Activated CD4-positive, alpha-beta T cell treated with anti-CD3 and anti-CD28 coated beads, Interleukin-2, amount 50 U/mL, for 1 hour (primary cell): ENCODE results near the gene SLC44A1.

Experiments used
- DNase-seq: peaks from one replicate; pipeline ENCODE4 v3.0.0-alpha.2; 2020

The SLC44A1 gene

DNA sequence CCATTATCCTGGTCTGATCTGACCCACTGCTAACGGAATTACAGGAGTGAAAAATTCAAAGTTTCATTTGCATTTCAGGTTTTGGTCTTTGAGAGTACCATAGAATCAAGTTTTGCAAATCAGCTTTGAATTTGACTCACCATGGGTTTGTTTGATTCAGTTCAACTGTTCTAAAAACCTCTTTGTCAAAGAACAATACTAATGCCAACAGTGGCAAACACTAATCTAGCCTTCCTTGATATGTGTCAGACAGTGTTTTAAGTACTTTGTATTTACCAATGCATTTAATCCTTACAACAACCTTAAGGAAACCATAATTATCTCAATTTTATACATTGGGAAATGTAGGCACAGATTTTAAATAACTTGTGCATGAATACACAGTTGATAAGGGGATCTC, 193.3 kb downstream of the SLC44A1 start:
- no peak for DNase-seq

DNA sequence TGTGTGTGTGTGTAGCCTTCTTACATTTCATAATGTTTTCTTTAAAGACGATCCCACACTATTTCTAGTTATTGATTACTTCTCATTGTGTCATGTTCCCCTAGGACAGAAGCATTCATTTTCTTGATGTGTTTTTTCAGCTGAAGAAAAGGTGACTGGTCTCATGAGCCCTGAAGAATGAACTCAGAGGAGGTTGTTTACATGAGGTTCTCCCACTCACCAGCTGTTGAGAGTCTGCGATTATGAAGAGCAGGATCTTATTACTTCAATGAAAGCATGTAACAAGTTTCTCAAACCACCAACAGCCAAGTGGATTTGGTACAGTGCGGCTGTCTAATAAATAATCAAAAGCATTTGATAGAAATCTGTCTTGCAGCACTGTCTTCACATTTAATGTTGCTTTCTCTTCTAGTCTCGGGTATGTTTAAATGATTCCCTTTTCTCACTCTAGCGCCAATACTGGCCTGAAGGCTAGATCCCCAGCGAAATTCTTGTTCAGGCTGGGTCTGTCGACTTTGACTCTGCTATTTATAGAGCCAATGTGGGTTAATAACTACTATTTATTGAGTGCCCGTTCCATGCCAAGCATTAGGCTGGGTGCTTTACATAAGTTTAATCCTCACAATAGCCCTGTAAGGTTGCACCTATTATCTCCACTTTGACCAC, 193.8 kb downstream of the SLC44A1 start:
- no peak for DNase-seq

DNA sequence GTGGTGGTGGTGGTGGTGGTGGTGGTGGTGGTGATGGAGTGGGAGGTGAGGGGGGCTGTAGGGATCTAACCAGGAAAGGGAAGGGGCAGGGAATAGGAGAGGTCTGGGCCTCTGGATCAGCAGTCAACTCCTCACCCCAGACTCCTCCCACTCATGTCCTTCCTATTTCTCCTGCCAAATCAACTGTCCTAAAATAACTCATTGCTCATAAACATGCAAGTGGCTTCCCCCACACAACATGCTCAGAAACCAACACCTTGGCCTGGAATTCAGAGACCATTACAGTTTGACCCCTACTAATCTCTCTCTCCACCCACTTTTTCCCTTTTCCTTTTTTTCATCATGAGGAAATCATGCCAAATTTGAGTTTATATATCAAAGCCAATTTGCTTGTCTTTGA, 195.0 kb downstream of the SLC44A1 start:
- no peak for DNase-seq

DNA sequence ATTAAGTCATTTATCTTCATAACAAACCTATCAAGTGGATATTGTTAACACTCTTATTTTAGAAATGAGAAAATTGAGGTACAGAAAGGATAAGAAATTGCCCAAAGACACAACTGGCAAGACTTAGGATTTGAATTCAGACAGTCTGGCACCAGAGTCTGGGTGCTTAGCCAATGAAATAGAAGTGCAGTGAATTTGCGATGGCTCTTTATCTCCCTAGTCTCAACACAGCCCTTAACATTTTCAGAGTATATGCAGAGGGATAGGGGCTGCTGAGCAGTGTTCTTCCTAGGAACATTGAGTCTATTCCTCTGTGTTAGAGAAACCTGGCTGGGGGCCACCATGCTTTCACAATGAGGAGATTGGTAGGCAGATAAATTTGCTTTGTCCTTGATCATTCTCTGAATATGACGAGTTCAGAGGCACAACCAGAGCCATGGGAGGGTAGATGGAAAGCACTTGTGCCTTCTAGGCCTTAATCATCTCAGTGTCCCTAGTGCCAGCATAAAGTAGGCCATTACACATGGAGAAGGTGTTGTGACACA, 197.2 kb downstream of the SLC44A1 start:
- no peak for DNase-seq

DNA sequence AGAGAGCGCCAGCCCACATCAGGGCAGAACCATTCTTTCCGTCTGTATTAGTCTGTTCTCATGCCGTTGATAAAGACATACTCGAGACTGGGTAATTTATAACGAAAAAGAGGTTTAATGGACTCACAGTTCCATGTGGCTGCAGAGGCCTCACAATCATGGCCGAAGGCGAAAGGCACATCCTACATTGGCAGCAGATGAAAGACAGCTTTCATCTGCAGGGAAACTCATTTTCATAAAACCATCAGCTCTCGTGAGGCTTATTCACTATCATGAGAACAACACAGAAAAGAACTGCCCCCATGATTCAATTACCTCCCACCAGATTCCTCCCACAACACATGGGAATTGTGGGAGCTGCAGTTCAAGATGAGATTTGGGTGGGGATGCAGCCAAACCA, 198.7 kb downstream of the SLC44A1 start:
- DNase-seq = no peak

DNA sequence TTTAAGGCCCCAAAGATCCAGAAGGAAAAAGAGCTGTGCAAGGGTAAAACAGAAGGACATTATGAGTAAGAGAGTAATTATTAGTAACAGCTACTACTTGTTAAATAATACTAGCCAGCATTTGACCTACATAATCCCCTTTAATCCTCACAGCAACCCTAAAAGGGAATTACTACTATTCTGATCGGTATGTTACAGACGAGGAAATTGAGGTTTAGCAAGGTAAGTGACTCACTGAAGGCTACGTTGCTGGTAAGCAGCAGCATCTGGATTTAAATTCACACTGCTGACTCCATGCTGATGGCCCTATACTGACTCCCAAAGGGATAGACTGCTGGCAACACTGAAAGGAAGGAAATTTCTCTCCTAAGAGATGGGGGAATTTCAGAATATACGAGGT, 199.7 kb downstream of the SLC44A1 start:
- no peak for DNase-seq

DNA sequence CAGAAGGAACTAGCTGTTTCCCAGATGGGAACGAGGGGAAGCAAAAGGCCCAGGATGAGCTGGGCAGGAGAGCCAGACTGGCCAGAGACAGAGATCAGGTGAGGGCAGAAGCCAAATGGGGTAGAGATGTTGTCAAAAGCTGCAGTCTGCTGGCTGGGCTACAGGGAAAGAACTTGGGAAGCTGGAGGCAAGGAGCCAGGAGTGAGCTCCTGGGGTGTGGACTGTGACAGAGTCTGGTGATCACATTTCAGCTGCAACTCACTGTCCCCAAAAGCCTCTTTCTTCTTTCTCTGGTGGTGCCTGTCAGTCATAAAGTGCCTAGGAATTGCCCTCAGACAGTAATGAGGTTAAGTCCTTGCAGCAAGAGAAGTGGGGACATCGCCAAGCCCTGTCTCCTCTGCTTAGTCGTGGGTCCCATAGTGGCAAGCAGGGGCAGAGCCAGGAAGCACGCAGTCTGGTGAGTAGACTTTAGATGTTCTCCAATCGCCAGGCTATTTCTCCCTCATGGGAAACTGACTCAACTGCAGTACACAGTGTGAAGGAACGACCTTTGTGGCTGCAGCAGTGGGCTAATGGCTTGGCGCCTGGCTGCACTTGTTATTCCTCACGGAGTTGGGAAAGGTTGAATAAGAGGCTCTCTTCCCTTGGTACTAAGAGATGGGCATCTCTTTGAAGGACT, 200.9 kb downstream of the SLC44A1 start:
- no peak for DNase-seq

DNA sequence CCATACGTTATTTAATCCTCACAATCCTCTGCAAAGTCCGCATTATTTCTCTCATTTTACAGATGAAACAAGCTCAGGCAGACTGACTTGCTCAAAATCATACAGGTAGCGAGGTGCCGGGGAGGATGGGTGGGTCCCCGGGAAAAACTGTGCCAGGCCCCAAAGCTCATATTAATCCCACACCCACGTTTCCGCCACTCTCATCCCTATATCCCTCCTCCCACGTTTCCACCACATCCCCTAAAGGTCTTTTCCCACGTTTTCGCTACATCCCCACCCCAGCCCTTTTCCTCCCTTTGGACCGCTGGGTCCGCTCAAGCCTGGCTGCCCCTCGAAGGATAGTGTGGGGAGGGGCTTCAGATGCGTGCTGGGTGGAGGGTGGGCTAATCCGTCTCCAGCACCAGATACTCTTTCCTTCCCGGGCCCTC, 202.9 kb downstream of the SLC44A1 start:
- DNase-seq = no peak

DNA sequence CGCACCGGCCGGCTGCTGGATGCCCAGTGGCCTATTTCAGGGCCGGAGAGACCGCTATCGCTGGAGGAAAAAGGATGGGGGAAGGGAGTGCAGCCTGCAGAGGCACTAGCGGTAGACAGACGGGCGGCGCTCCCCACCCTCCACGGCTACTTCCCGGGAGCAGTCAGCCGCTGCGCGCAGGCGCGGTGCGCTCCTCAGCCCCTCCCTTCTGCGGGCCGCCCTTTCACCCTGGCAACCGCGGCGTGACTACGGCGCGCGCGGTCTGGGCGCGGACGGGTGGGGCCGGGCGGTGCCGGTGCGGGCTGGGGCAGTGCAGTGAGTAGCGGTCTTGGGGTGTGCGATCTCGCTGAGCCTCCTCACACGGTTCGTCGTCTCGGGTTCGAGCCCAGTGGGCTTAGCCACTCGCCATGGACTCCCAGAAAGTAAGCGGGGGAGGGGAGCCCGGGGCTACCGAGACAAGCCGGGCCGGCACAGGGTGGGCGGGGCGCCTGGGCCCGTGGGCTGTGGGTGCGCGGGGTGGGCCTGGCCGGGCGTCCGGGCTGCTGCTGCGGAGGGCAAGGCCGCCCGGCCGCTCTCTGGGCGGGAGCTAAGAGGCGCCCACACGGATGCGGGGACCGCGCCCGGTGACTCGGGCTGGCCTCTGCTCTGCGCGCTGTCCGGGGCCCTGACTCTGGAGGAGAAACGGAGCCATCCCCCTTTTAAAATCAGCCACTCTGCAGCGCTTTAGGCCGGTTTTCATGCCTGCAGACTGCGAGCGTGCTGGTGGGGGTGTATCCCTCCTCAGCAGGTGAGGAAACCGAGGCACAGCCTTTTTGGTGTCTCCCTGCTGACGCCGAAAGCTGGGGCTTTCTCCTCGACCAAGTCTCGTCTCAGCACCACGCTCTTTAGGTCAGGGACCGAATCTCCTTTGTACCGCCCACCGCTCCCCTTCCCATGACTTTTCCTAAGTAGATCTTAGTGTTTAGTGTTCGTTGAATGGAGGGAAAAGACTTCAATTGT, 203.7 kb downstream of the SLC44A1 start, which contains the start of gene FSD1L:
TSS of gene FSD1L (plus strand) at position 221 of the 999 bp plus-strand sequence. CDS start at position 408, 187 bp downstream.
- DNase-seq = peak; percentile 71

DNA sequence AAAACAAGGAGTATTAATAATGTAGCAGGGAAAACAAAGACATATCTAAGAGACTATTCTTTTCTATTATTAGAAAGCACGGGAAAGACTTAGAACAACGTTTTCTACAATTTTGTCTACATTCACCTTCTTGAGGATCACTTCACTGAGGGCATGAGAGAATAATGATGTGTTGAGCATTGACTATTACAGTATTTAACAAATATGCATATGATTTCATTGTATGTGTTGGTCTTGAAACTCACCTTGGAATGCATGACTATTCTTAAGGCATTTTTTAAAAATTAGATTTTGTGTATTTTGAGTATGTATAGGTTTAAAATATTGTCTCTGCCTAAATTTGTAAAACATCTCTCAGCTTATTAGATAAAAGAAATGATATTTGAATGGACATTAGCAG, 204.6 kb downstream of the SLC44A1 start:
- DNase-seq = no peak

DNA sequence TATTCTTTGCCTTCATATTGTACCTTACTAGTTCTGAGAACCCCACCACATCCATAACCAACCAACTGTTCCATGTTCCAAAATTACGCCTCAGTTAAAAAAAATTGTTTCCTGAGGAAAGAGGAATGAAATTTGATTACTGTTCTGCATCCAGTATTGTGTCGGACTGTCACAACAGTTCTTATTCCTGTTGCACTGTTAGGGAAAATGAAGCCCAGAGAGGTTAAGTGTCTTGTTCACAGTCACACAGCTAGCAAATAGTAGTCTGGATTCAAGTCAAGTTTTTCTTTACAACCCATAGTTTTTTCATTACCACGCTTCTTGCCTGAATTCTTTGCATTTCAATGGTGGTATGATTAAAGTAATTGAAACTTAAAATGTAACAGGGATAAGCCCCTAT, 207.7 kb downstream of the SLC44A1 start:
- no peak for DNase-seq

DNA sequence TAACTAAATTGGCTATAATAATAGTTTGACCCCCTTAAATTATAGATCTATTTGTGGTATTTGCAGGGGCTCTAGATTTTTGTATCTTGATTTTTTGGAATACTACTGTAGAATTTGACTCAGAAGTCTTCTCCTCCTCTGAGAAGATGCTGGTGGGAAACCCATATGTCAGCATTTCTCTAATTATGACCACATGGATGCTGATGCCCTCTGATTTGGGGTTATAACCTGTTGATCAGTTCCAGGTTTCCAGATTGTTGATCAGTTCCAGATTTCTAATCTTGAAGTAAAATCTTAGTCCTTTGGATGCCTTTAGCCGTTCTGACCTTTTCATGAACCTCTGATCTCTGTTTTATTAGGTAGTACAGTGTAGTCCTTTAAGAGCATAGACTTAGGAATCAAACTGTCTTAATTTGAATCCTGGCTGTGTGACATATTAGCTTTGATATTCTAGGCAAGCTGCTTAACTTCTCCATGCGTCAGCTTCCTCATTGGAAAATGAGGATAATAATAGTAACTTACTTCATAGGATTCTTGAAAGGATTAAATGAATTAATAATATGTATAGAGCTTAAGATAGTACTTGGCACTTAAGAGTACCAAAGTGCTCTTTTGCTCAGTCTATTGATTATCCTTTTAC, 211.5 kb downstream of the SLC44A1 start:
- no peak for DNase-seq

DNA sequence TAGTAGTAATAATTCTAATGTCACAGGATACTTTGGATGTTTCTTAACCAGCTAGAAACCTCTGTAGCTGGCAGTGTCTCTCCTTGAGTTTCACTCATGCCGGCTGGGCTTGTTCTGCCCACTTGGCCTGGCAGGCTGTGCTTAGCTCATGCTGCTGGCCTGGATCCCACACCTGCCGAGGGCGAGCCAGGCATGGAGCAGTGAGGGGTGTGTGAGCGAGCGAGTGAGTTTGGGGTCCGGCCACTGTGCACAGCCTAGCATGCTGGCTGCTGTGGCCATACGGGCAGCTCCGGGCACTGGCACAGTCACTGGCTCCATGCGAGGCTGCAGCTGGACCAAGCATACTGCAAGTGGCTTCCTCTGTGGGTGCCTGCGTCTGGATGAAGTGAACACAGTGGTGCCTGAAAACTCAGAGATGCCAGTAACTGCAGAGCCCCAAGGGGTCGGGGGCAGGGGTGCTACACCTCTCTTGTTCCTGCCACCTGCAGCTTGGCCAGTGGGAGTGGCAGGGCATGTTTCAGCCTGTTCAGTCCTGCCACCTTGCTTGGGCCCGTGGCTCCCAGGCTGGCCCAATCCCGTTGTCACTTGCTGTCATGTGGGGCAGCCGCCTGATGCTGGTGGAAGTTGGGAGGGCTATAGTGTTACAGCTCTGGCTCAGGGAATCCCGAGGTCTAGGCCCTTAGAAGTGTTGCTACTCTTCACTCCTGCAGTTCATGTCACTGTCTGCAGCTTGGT, 213.3 kb downstream of the SLC44A1 start:
- DNase-seq = no peak

DNA sequence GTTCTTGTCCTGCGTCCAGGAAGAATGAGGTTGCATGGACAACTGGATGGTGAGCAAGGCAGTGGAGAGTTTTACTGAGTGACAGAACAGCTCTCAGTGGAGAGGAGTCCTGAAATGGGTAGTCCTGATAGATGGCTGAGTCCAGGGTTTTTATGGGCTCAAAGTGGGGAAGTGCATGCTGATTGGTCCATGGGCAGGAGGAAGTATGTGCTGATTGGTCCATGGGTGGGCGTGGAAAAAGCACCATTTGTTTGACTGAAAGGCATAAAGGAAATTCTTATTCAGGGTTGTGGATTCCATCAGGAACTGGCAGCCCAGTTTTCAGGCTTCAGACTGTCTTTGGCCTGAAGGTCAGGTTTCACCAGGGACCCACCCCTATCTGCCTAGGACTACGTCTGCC, 214.0 kb downstream of the SLC44A1 start:
- DNase-seq = no peak

DNA sequence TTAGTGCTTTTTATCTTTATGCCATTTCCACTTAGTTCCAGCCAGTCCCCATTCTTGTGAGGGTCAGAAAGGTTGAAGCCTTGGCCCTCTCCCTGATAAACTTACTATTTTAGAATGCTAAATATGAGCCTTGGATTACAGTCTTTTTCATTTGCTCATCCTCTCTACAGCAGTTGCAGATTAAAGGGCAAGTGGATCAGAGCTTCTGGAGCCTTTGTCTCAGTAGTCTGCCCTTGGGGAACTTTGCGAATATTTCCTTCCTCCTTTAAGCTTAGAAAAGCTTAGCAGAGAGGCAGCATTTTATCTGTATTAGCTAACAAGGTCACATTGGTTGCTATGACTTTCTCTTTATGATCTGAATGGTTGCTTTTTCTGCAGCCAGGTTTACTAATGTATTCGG, 214.9 kb downstream of the SLC44A1 start:
- no peak for DNase-seq

DNA sequence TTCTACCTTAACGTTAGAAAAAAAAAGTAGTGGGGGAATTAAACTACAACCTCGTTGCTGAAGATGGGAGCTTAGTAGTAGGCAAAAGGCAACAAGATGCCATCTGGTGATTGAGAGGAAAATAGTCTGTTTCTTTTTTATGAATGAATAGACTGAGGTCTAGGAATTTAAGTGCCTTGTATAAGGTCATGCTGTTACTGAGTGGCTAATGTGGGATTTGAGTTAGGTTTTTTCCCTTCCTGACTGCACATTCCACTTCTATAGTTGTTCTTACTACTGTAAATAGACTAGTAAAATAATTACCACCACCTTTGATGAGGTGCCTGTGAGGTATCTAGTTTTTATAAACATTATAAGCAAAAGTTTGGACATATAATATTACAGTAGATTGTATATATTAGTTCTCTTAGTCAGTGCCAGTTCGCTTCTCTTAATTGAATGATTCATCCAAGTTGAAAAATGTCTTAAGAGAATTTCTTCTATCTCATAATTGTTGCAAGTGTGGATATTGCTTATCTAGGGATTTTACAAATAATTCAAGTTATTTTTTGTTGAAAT, 222.5 kb downstream of the SLC44A1 start:
- DNase-seq = no peak

DNA sequence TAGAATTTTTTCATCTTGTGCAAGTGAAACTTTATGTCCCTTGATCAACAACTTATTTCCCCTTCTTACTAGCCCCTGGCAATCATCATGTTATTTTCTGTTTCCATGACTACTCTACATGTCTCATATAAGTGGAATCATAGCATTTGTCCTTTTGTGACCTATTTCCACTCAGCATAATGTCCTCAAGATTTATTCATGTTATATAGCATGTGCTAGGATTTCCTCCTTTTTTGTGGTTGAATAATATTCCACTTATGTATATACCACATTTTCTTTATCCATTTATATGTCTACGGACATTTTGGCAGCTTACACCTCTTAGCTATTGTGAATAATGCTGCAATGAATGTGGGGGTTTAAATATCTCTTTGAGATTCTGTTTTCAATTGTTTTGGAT, 224.4 kb downstream of the SLC44A1 start:
- no peak for DNase-seq

DNA sequence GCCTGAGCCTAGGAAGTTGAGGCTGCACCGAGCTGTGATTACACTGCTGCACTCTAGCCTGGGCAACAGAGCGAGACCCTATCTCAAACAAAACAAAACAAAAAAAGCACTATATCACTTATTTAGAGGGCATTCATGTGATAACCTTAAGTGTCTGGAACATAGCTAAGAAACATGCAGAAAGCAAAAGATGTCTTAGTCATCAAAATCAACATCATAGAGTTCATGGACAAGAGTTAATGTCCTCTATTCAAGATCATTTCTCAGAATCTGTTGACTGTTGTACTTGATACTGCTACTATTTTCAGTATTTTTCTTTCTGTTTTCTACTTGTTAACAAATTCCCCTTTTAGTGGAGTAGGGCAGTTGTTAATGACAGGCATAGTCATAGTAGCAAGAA, 228.8 kb downstream of the SLC44A1 start:
- no peak for DNase-seq

DNA sequence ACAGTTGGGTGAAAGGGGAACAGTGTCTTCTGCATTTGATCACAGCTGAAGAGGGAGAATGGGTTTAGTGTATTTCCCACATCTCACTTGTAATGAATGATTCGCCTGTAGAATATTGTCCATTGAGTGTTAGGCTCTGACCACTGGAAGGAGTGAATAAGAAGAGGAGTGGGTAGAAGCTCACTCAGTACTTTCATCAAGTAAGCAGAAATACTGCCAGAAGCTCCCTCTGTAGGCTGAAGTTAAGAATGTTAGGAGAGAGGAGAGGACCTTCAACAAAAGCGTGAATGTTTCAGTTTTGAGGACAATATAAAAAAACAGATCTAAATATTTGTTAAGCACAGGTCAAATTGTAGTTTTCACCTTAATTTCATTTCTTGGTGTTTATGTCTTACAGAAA, 230.9 kb downstream of the SLC44A1 start:
- DNase-seq = no peak

DNA sequence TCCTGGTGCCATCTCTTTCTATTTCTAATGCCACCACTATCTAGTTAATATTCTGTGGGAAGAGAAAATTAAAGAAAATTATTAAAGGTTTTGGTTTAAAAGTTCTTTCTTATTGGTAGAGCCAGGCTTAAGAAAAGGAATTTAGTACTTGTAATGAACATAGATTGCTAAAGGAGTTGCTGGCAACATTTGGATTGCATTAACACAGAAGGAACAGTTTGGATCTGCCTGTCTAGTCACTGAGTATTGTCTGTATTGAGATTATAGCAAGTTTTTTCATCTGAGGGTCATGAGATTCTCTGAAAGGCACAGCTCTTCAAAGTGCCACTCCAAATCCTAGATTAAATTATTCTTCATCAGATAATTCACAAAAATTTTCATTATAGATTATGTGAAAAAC, 235.4 kb downstream of the SLC44A1 start:
- no peak for DNase-seq

DNA sequence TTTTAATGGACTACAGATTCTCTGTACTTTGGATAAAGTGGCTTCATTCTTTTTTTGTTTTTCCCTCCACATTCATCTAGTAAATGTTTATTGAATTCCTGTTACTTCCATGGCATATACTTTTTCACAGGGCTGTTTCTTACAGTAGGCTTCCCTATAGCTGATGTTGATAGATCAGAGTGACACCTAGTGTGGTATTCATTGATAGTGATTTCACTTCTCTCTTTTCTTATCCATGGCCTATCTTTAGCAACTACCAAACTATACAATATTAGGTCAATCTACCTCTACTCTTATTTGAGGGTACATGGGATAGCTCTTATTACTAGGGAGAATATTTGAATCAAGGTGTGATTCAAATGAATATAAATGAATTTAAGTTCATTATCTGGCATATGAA, 239.2 kb downstream of the SLC44A1 start:
- no peak for DNase-seq

DNA sequence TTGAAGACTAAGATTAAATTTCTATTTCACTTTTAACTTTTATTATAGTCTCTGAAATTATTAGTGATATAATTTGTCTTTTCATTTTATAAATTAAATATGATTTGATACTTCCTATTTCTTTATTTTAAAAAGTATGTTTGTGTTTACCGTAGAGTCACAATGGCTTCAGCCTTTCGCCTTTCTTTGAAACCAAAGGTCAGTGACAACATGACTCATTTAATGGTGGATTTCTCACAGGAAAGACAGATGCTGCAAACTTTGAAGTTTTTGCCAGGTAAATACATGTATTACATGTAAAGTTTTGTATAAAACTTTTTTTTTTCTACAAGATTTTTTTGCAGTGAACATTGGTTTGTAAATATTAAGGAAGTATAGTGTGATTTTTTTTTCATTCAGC, 239.8 kb downstream of the SLC44A1 start:
- DNase-seq = no peak
